Measurements from ENCODE around the gene PERM1. TPM values are rescaled to one million over a fixed set of nuclear protein-coding genes. Genes with fewer than 3 reads are reported as not detected.

Gene PERM1
- total RNA-seq, 1 donor from 2014 or later = 0.99 TPM

DNA sequence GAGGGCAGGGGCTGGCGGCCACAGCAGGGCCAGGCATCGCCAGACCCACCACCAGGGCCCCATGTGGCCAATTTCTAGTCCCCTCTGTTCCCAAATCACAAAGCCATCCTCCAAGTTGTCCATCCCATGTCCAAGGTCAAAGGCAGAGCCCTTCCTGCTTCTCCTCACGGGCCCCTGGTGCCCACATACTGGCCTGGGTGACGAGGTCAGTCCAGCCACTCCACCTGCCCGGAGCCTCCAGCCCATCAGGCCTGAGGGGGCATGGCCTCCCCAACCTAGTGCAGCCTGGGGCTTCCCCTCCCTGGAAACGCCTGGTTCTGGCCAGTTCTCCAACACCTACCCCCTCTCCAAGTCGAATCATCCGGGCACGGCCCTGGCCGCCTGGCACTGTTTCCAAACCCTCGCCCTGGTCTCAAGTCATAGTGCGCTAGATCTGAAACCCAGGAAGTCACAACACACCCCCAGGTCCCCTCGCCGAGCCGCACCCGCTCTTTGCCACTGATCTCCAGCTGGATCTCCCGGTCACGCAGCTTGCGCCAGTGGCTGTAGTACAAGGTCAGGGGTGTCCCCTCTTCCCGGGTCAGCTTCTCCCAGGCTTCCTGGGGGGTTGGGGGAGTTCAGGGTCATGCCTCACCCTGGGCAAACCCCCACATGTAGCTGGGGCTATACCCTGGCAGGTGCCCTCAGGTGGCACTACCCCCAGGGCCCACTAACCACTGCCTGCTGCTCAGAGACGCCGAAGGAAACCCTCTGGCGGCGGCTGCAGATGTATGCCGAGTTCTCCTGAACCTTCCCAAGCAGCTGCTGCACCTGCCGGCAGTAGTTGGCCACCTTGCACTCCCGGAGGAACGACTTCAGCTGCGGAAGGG, 36.0 kb downstream of the PERM1 start:
- no peak for DNase-seq

DNA sequence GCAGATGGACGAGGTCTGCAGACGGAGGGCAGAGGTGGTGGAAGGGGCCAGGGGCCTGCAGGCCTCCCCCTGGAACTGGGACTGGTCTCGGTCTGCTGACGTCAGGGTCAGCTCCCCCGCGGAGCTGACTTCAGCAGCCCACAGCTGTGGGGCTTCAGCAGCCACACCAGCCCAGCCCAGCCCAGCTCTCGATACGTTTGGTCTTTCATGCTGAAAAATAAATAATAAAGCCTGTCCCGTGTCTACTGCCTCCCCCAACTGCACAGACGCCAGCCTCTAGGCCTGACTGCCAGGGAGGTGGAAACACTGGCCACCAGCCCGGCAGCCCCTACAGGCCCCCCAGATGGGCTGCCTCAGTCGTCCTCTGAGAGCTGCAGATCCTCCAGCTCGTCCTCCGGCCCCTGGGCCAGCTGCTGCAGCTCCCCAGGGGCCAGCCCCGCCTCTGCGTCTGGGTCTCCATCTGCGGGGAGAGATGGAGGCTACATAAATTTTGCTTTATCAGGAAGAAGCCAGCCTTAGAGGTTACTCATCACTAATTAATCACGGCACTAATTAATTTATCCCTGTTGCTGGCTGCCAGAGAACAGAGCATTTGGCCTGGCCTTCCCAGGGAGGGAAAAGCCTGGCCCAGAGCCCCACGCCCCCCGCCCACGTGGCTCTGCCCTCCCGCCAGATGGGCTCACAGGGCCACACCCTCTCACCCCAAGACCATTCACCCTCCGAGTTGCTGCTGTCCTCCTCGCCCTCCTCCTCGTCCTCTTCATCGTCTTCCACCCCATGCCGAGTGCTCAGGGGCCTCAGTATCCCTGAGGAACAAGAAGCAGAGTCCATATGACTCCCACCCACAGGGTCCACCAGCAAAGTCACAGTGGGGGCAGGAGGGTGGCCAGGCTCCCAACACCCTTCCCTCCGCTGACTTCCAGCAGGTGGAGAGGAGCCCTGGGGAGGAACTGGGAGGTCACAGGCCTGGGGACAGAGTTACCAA, 37.3 kb downstream of the PERM1 start:
- DNase-seq = peak; percentile 38

DNA sequence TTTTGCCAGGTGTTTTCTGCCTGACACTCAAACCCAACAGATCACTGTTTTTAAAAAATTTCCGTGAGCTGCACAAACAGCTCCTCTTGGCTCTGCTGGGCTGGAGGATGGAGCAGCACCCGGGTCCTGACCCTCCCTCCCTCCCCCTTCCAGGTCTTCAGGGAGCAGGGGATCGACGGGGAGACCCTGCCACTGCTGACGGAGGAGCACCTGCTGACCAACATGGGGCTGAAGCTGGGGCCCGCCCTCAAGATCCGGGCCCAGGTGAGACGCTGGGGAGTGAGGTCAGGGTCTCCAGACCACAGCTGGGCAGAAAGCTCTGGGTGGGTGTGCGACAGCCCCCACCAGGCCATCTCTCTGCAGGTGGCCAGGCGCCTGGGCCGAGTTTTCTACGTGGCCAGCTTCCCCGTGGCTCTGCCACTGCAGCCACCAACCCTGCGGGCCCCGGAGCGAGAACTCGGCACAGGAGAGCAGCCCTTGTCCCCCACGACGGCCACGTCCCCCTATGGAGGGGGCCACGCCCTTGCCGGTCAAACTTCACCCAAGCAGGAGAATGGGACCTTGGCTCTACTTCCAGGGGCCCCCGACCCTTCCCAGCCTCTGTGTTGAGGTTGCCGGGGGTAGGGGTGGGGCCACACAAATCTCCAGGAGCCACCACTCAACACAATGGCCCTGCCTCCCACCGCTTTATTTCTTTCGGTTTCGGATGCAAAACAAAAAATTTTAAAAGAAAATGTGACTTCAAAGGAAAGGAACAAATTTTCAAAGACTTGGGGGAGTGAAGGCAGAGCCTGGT, 38.1 kb downstream of the PERM1 start:
- no peak for DNase-seq

DNA sequence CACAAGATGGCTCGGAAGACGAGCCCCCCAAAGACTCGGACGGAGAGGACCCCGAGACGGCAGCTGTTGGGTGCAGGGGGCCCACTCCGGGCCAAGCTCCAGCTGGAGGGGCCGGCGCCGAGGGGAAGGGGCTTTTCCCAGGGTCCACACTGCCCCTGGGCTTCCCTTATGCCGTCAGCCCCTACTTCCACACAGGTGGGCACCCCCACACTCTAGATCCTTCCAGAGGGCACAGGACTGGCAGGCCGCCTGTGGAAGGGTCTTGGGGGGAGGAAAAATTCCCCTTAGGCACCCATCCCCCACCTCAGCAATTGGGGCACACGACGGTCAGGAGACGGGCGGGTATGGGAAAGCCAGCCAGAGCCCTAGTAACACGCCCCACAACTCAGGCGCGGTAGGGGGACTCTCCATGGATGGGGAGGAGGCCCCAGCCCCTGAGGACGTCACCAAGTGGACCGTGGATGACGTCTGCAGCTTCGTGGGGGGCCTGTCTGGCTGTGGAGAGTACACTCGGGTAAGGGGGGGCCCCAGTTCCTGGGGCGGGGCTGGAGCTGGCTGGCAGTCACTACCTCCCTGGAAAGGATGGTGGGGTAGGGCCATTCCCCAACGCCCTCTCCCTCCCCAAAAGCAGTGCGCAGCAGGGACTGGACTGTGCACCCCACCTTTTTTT, 38.9 kb downstream of the PERM1 start:
- no peak for DNase-seq

DNA sequence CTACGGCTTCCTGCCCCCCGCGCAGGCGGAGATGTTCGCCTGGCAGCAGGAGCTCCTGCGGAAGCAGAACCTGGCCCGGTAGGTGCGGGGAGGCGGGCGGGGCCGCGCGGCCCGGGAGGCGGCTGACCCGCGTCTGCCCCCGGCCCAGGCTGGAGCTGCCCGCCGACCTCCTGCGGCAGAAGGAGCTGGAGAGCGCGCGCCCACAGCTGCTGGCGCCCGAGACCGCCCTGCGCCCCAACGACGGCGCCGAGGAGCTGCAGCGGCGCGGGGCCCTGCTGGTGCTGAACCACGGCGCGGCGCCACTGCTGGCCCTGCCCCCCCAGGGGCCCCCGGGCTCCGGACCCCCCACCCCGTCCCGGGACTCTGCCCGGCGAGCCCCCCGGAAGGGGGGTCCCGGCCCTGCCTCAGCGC, 39.5 kb downstream of the PERM1 start:
- no peak for DNase-seq

DNA sequence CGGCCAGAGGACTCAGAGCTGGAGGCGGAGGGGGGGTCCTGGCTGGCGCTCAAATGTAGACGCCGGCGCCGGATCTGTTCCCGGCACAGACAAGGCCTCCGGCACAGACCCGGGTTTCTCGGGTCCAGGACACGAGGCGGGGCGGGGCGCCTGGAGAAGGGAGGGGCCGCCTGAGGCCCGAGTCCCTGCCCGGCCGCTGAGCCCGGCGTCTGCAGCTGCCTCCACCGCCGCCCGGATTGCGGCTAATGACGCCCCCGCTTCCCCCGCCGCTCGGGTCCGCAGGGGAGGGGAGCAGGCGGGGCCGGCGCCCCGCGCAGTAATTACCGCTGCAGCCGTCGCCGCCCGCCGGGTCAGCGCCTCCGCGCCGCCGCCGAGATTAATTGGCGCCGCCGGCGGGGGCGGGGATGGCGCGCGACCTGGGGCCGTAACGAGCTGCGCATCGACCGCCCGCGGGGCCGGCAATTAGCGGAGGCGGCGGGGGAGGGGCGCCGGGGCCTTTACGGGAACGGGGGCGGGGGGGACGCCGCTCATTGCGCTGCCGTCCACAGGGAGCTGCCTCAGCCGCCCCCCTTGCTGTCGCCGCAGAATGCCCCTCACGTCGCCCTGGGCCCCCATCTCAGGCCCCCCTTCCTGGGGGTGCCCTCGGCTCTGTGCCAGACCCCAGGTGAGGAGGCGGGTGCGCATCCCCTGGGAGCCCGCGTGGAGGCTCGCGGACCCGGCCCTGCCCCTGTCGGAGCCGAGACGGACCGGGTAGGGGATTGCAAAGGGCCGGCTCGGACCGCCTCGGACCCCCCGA, 40.1 kb downstream of the PERM1 start:
- peak; percentile 30 for DNase-seq

DNA sequence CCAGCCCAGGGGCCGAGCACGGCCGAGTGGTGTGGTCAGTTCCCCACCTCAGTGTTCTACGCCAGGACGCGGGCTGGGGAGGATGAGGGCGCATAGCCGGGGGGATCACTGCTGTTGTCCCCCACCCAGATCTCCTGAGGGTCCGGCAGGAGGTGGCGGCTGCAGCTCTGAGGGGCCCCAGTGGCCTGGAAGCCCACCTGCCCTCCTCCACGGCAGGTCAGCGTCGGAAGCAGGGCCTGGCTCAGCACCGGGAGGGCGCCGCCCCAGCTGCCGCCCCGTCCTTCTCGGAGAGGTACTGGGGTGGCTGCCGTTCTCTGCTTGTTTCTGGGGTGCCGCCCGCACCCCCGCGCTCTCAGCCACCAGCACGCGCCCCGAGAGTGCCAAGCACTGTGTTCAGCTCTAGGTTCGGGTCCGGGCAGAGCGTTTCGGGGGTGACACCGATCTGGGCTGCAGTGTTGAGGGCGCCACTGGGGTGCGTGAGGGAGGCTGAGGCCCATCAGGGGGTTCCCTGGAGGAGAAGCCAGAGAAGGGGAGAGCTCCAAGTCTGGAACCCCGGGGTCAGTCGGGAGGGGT, 40.8 kb downstream of the PERM1 start:
- no peak for DNase-seq

DNA sequence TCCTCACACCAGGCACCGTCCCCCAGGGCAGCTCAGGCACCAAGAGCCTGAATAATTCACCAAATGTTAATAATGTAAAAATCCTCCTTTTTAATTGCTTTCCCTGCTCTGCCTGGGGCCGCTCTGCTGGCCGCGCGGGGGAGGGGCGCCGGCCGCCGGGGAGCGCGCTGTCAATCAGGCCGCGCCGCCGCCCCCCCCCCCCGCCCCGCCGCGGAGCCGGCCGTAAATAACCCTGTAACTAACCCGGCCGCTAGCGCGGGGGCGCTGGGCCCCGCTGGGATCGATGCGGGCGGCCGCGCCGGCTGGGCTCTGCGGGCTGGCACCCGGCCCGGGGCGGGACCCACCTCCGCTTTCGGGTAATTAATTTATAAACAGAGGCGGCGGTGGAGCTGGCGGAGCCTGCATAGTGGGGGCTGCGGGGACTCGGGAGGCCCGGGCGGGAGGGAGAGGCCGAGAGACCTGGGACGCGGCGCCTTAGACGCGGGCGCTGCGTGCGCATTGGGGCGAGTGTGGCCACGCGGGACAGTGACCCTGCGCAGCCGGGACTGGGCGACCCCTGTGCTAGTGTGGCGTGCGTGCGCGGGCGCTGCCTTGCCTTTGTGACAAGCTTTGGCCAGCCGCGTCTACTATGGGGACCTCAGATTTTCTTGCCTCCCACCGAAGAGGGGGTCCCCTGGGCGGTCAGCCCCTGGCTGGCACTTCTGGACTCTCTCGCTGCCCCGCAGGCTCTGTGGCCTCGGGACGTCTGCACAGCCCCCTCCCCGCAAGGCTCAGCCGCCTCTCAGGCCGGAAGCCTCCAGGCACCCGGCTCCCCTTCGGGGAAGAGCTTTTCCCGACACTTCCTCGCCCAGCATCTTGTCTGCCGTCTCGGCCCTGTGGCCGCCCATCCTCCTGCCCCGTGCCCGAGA, 41.5 kb downstream of the PERM1 start:
- DNase-seq = peak; percentile 24

DNA sequence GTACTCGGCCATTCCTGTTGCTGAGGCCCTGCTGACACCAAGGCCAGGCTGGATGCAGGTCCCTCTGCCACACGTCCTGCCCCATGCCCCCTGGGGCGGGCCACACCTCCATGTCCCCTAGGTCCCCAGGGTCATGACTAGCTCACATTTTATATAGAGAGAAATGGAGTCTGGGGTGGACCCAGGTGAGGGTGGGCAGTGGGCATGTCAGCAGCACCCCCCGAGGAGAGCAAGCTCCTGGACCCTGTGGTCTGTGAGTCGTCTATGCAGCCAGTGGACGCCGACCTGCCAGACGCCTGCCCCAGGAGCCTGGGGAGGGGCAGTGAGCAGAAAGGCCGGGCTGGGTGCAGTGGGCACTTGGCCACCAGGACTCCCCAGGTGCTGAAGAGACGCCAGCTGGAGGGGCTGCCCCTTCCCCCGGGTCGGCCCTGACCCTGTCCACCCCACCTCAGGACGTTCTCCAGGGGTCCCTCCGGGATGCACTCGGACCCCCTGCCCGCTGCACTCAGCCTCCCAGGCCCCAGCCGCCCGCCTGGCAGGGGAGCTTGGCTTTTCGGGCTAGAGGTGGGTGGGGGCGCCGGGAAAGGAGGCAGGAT, 42.3 kb downstream of the PERM1 start:
- no peak for DNase-seq

DNA sequence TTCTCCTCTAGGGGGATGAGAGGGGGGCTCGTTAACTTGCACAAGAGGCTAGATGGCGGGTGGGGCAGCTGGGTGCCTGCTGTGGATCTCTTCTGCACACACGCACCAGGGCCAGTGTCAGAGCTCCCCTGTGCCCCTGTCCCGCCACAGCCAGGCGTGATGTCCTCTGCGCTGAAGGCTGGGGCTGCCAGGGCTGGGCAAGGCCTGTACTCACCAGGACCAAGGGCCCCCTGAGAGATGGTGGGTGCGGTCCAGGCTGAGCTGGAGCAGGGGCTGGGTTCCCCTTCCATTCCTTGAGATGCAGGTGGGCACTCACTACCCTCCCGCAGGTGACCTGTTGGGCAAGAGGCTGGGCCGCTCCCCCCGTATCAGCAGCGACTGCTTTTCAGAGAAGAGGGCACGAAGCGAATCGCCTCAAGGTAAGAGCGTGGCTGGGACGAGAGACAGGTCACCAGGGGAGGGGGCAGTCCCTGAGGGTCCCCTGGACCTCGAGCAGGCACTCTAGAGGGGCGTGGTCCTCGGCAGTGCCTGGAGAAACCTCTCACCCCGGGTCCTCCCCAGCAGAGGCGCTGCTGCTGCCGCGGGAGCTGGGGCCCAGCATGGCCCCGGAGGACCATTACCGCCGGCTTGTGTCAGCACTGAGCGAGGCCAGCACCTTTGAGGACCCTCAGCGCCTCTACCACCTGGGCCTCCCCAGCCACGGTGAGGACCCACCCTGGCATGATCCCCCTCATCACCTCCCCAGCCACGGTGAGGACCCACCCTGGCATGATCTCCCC, 43.0 kb downstream of the PERM1 start:
- no peak for DNase-seq

DNA sequence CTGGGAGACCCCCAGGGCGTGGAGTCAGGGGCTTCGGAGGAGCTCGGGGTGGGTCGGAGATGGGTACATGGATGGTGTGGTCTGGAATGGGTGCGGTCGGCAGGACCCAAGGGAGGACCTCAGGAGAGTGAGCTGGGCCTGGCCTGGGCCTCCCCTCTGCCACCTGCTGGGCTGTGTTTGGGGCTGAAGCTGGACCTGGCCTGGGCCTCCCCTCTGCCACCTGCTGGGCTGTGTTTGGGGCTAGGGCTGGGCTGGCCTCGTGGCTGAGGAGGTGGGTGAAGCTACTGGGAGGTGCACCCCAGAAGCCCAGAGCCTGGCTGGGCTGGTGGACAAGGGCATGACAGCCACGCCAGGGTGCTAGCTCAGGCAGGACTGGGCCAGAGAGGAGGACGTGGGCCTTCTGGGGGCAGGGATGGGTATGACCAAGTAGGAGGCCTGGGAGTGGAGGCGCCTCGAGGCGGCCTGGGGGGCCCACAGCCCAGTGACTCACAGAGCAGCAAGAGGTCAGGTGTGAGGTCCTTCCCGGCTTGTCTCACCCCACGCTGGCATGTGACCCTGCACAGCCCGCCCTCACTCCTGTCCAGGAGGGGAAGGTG, 43.7 kb downstream of the PERM1 start:
- no peak for DNase-seq

DNA sequence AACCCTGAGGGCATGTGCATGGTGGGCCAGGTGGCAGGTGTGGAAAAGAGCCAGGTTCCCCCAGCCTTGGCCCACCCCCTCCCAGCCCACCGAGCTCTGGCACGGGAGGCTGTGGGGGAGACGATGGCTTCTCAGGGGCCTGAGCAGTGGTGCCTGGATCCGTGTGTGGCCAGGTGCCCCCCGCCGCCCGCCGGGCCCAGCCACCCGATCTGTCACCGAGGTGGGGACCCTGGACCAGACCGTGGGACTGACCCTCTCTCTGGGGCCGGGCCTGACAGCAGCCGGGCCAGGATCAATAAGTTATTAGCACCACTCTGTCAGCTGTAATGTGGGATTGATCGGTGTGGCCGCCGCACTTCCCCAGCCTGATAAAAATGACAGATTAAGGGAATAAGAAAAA, 44.4 kb downstream of the PERM1 start:
- no peak for DNase-seq

DNA sequence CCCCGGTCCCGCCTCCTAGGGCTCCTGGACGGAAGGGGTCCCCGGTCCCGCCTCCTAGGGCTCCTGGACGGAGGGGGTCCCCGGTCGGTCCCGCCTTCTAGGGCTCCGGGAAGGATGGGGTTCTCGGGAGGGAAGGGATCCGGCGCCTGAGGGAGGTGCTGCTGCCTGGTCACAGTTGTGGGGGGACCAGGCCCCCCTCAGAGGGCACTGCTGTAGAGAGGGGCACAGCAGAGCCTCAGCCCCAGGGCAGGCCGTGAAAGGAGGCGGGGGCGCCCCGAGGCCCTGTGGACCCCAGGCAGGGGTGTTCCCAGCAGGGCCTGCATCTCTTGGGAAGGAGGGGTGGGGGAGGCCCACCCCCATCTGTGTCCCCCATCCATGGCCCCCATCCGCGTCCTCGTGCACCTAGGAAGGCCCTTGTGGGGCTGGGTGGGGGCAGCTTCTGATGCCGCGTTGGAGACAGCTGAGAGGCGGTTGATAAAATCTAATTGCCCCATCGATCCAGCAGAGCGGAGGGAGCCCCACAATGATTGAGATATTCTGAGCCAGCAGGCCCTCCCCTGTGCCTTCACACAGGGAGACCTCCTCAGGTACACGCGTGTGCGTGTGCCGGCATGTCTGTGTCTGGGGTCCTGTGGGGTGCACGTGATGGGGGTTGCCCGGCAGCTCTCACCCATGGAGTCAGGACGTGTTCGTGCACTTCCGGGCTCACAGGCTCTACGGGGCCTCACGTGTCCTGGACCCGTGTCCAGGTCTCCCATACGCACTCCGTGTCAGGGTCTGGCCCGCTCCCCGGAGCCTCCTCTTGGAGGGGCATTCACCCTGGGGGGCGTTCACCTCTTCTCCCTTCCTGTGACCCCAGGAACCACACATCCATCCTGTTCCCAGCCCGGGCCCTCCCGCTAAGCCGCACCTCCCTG, 45.3 kb downstream of the PERM1 start:
- no peak for DNase-seq

DNA sequence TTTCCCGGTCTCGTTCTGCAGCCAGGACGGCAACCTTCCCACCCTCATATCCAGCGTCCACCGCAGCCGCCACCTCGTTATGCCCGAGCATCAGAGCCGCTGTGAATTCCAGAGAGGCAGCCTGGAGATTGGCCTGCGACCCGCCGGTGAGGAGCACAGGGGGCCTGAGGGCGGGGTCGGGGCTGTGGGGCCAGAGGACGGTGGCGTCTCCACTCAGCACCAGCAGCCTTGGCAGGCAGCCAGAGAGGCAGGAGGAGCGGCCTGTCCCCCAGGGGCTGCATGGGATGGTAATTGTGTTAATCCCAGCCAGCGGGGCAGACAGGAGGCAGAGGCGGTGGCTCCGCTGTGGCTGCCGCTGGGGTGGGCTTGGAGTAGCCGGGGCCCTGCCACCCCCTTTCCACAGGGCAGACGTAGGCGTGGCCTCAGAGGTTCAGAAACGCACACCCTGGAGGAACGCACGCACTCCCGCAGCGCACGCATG, 46.1 kb downstream of the PERM1 start:
- DNase-seq = no peak

DNA sequence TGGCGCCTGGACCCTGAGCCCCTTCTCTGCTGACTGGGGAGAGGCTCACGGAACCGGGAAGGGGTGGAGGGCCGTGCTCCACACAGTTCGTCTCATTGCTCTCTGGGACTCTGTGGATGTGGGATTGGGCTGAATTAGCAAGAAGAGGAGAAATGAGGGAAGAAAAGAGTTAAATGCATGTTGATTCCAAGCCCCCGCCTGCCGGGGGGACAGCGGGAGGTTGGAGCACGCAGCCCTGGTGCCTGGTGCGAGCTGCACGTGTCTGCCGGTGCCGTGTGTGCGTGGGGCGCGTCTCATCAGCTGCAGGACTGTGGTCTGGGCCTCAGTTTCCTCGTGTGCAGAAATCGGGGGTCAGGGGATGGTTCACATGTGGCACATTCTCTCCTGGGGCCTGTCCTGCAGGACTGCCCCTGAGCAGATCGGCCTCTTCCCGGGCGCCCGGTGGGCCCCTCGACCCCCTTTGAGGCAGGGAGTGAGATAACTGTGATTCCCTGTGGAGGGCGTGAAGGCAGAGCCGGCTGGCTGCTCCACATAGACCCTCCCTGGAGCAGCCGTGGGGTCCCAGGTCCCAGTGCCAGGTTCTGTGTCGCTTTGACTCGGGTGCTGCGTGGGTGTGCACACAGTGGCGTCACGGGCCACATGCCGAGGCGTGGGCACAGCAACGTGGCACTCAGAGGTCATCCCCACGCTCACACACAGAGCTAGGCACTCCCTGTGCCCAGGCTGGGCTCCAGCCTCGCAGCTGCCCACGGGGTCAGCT, 46.7 kb downstream of the PERM1 start:
- DNase-seq = no peak

DNA sequence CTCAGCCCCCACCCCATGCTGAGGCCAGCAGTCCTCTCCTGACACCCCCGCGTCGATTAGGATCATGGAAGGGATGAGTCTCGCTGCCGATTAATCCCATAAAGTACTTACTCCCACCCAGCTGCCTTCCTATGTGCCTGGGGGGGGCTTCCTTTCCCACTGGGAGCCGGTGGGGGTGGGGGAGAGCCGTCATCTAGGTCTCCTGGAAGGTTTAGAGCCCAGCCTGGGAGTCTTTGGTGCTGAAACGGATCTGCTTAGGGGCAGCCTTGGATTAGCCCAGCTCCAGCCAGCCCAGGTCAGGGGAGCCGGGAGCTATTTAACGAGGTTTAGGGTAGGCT, 48.3 kb downstream of the PERM1 start:
- no peak for DNase-seq
